ENCODE results near the gene PI3.
"Not testable (repeated sequence)": the region's sequence is repeated elsewhere in the genome, so short reads cannot be mapped to it uniquely, and the experiment has no call there.

Gene PI3
- total RNA-seq = 0 to 0.66 (median 0.03) reads per million in 17 experiments

- no peak for DNase-seq
Measured at GRCh38 chr20:45174434-45175364, at the start of gene PI3. PI3 (plus strand) TSS chr20:45174902; CDS start chr20:45174923, 21 bp downstream.

- DNase-seq = peak in 1 of 4 experiments; percentile 9
Measured at GRCh38 chr20:45128099-45128498, 46.6 kb upstream of the PI3 start.

- no peak for DNase-seq
Measured at GRCh38 chr20:45136911-45137310, 37.8 kb upstream of the PI3 start.

- peak; percentile 67 to 87 (median 78) for DNase-seq
Measured at GRCh38 chr20:45138561-45139300, 36.0 kb upstream of the PI3 start.

- not testable (repeated sequence) for DNase-seq
Measured at GRCh38 chr20:45139733-45140375, 34.8 kb upstream of the PI3 start.

- no peak for DNase-seq
Measured at GRCh38 chr20:45140836-45141235, 33.9 kb upstream of the PI3 start.

GRCh38 chr20:45149062-45149461 is 25.6 kb upstream of the PI3 start:
- no peak for DNase-seq

- no peak for DNase-seq
Measured at GRCh38 chr20:45152405-45152804, 22.3 kb upstream of the PI3 start.

GRCh38 chr20:45153147-45153546 is 21.6 kb upstream of the PI3 start:
- no peak for DNase-seq

- peak; percentile 70 to 86 (median 77) for DNase-seq
Measured at GRCh38 chr20:45153752-45154151, 20.9 kb upstream of the PI3 start.

GRCh38 chr20:45154183-45154582 is 20.5 kb upstream of the PI3 start:
- no peak for DNase-seq

GRCh38 chr20:45154794-45155193 is 19.9 kb upstream of the PI3 start:
- DNase-seq = peak; percentile 7 to 50 (median 28)

GRCh38 chr20:45156713-45157112 is 18.0 kb upstream of the PI3 start:
- peak; percentile 21 to 68 (median 35) for DNase-seq

GRCh38 chr20:45157962-45158361 is 16.7 kb upstream of the PI3 start:
- no peak for DNase-seq

GRCh38 chr20:45163083-45163803 is 11.5 kb upstream of the PI3 start:
- no peak for DNase-seq

GRCh38 chr20:45164906-45165305 is 9.8 kb upstream of the PI3 start:
- DNase-seq = no peak

- DNase-seq = no peak
Measured at GRCh38 chr20:45173522-45173921, 1.2 kb upstream of the PI3 start.

GRCh38 chr20:45176526-45177267 is 2.0 kb downstream of the PI3 start:
- DNase-seq = no peak

- DNase-seq = no peak
Measured at GRCh38 chr20:45179166-45179565, 4.5 kb downstream of the PI3 start.

- DNase-seq = no peak
Measured at GRCh38 chr20:45181639-45182038, 6.9 kb downstream of the PI3 start.

- DNase-seq = no peak
Measured at GRCh38 chr20:45183084-45183483, 8.4 kb downstream of the PI3 start.

GRCh38 chr20:45187693-45188092 is 13.0 kb downstream of the PI3 start:
- DNase-seq = no peak
